ENCODE results near the gene SNAI1.

SNAI1 gene

DNA sequence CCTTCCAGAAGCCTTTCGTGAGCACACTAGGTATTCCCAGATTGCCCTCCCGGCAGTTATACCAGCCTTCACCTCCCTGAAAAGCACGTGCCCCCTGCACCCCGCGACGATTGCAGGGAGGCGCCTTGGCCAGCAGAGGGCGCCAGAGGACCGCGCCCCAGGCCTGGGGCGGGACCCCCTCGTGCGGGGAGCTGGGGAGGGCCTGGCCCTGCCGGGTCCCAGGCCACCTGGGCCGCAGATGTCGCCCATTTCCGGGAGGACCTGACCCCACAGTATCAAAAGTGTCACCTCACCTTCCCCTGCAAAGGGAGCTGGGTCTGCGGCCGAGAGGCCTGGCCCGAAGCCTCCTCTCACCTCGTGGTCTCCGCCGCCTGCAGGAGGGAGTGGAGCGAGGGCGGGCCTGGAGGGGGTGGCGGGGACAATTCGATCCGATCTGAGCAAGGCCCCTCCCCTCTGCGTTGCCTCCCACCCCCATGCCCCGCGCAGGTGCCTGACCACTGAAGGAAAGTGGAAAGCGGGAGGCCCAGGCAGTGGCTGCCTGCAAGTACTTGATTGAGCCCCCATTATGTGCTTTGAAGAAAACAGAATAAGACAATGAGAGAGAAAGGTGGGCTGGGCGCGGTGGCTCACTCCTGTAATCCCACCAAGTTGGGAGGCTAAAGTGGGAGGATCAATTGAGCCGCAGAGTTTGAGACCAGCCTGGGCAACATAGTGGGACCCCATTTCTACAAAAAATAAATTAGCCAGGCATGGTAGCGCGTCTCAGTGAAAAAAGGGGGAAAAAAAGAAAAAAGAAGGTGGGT lies 3.5 kb upstream of the SNAI1 start:
- peak; percentile 100 for TF ChIP-seq CTCF (conservative IDR thresholded peaks at IDR 0.05)
- H3K27ac ChIP-seq = peak overlapping the region; percentile 65; the same call in 1 of the 2 replicates

GRCh38 chr20:49980140-49981008 lies 2.4 kb upstream of the SNAI1 start:
- no peak overlapping the region for H3K27ac ChIP-seq
- no peak for TF ChIP-seq CTCF (conservative IDR thresholded peaks at IDR 0.05)

- H3K27ac ChIP-seq = no peak overlapping the region; the same call in 1 of the 2 replicates
- TF ChIP-seq CTCF (conservative IDR thresholded peaks at IDR 0.05) = no peak
Measured at GRCh38 chr20:49981218-49982071, 1.3 kb upstream of the SNAI1 start.

GRCh38 chr20:49982072-49982345 lies 771 bp upstream of the SNAI1 start:
- peak overlapping the region; percentile 52; the same call in 1 of the 2 replicates for H3K27ac ChIP-seq
- no peak for TF ChIP-seq CTCF (conservative IDR thresholded peaks at IDR 0.05)

DNA sequence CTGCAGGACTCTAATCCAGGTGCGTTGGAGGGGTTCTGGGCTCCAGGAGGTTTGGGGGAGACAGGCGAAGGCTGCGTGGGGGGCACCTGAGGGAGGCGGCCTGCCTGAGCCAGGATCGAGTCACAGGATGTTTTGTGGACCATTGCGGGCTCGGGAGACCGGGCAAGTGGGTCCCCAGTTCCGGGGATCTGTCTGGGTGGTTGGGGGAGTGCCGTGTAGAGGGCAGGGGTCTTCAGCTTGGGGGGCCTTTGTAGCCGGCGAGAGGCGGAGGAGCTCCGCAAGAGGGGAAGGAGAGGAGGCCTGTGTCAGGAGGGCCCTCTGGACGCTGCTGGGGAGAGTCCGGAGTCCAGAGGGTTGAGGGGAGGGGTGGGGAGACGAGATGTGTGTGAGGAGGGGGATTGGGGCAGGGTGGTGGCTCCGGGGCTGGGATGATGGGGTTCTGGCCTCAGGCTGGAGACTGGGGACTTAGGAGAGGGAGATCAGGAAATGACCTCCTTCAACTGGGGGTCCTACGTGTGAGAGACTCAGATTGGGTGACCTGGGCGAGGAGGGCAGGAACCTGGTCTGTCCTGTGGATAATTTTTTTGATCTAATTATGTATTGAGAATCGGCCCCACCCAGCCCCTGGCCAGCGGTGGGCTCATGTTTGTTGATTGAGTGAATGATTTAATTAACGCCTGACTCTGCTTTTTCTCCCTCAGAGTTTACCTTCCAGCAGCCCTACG lies 505 bp downstream of the SNAI1 start:
- peak overlapping the region; percentile 52; the same call in 1 of the 2 replicates for H3K27ac ChIP-seq
- TF ChIP-seq CTCF (conservative IDR thresholded peaks at IDR 0.05) = no peak

DNA sequence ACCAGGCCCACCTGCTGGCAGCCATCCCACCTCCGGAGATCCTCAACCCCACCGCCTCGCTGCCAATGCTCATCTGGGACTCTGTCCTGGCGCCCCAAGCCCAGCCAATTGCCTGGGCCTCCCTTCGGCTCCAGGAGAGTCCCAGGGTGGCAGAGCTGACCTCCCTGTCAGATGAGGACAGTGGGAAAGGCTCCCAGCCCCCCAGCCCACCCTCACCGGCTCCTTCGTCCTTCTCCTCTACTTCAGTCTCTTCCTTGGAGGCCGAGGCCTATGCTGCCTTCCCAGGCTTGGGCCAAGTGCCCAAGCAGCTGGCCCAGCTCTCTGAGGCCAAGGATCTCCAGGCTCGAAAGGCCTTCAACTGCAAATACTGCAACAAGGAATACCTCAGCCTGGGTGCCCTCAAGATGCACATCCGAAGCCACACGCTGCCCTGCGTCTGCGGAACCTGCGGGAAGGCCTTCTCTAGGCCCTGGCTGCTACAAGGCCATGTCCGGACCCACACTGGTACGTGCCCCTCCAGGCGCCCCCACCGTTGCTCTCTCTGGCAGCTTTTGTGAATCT lies 1.1 kb downstream of the SNAI1 start:
- TF ChIP-seq CTCF (conservative IDR thresholded peaks at IDR 0.05) = no peak
- no peak overlapping the region for H3K27ac ChIP-seq

Data from VCaP (cell line).